H1 (cell line): ENCODE measurements around the gene ZC3HAV1. TPM values are rescaled to one million over a fixed set of nuclear protein-coding genes. Genes with fewer than 3 reads are reported as not detected.

Source experiments
- EZH2 ChIP-seq: fragments of 200-600 bp; sonication (generic); IDR thresholded peaks from 2 replicates; pipeline ENCODE4 v1.7.1; 2012; ENCODE audit warnings: low read depth, mild to moderate bottlenecking, moderate library complexity, low read length, inconsistent platforms; ENCODE audit not compliant: severe bottlenecking
- NRF1 ChIP-seq: IDR thresholded peaks from 2 replicates; pipeline ENCODE4 v1.6.1; 2011; ENCODE audit warnings: mild to moderate bottlenecking, low read depth, low read length, improper control_type of control experiment
- RNF2 ChIP-seq: fragments of 200-900, 300-1000 bp; sonication (generic); IDR thresholded peaks from 2 replicates; pipeline ENCODE4 v1.7.1; 2016; ENCODE audit warnings: borderline replicate concordance, low read depth, mild to moderate bottlenecking, antibody characterized with exemption, low read length; ENCODE audit not compliant: poor library complexity, severe bottlenecking; ENCODE audit errors: missing control alignments
- SIX5 ChIP-seq: IDR thresholded peaks from 2 replicates; pipeline ENCODE4 v1.6.1; 2011; ENCODE audit warnings: mild to moderate bottlenecking, low read depth, low read length
- TAF7 ChIP-seq: optimal IDR thresholded peaks from 2 replicates; pipeline ENCODE3; 2011; ENCODE audit warnings: low read depth, mild to moderate bottlenecking, inconsistent platforms, low read length, moderate library complexity, borderline replicate concordance
- ZNF274 ChIP-seq: IDR thresholded peaks from 2 replicates; pipeline ENCODE4 v1.7.0; 2012; ENCODE audit warnings: low read length, borderline replicate concordance; ENCODE audit errors: extremely low read depth
- polyA plus RNA-seq, 7 experiments: library from polyadenylated mRNA; depleted of rRNA in 3 of 7; stranded (reverse) in 5 of 7; unstranded in 2 of 7; fragments of >200 nt in 5 of 7; fragments of 200-250 nt in 2 of 7; gene quantifications; 1 replicate in 5 of 7; 2 replicates in 1 of 7; 4 replicates in 1 of 7; pipeline versions ENCODE4 v1.2.1 to v1.2.3, GENCODE V29; 2011 to 2013; ENCODE audit warnings: missing spikeins in 2 of 7, mixed read lengths in 2 of 7
- total RNA-seq: library from RNA; stranded (reverse); fragmentation: NEBNext Ultra II Directional; extraction: Animal tissue kit (Norgen Biotek cat#: 25700); gene quantifications from 2 replicates; pipeline ENCODE4 v1.2.1, GENCODE V29; 2021
- TF ChIP-seq, protein P1 (sequence below), 3 experiments: IDR thresholded peaks; 1 replicate in 2 of 3; 2 replicates in 1 of 3; pipeline versions ENCODE4 v1.5.1 to v1.6.1; 2011; ENCODE audit warnings: low read length in 3 of 3, mild to moderate bottlenecking in 3 of 3, inconsistent platforms in 2 of 3, low read depth in 1 of 3, moderate library complexity in 1 of 3; ENCODE audit not compliant: insufficient read depth in 1 of 3; ENCODE audit errors: control extremely low read depth in 1 of 3

The ZC3HAV1 gene
- total and polyA plus RNA-seq, 2 of the 8 experiments (the other 6 are each of a cell fraction or from before 2014, with no cell fraction given) = 22.5 to 43.4 TPM

DNA sequence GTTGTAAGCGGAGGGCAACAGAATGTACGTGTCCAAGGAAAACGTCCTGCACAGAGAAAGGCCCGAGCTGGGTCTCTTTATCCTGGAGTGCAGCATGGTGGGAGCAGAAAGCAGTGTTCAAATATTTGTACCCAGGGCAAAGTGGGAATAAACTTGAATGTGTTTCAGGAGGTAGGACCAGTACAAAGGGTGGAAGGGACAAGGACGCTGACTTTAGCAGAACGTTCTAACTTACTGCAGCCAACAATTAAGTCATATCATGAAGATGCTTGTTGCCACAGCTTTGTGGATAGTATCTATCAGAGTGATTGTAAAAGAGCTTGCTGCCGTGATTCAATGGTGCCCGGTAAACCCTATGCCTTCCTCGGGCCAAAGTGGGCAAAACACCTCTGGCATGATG lies 43.2 kb downstream of the ZC3HAV1 start (continued):
- TF ChIP-seq TAF7 (no peak), RNF2 (no peak), SIX5 (no peak), EZH2 (no peak), ZNF274 (no peak), NRF1 (no peak)
- TF ChIP-seq, protein P1, sequence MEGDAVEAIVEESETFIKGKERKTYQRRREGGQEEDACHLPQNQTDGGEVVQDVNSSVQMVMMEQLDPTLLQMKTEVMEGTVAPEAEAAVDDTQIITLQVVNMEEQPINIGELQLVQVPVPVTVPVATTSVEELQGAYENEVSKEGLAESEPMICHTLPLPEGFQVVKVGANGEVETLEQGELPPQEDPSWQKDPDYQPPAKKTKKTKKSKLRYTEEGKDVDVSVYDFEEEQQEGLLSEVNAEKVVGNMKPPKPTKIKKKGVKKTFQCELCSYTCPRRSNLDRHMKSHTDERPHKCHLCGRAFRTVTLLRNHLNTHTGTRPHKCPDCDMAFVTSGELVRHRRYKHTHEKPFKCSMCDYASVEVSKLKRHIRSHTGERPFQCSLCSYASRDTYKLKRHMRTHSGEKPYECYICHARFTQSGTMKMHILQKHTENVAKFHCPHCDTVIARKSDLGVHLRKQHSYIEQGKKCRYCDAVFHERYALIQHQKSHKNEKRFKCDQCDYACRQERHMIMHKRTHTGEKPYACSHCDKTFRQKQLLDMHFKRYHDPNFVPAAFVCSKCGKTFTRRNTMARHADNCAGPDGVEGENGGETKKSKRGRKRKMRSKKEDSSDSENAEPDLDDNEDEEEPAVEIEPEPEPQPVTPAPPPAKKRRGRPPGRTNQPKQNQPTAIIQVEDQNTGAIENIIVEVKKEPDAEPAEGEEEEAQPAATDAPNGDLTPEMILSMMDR (IDR thresholded peaks at IDR 0.05; ENCODE audit: control extremely low read depth in 1 of 3, insufficient read depth in 1 of 3, low read depth in 1 of 3, low read length in 3 of 3) = no peak
